Measurements from ENCODE around the gene PFDN6. TPM values are rescaled to one million over a fixed set of nuclear protein-coding genes. Genes with fewer than 3 reads are reported as not detected.
"Not testable (repeated sequence)": the region's sequence is repeated elsewhere in the genome, so short reads cannot be mapped to it uniquely, and the experiment has no call there.

The PFDN6 gene
- polyA plus RNA-seq, 3 donors = 26.0 to 36.2 (median 28.4) TPM

- no peaks in the 10 kb centered on the region for H4K20me1 ChIP-seq (ENCODE audit: insufficient read depth, low read length)
- Mint-ChIP-seq H3K36me3 (peaks cover 34 to 53% of the 10 kb centered on the region in 2 donors), H3K4me3 (no peak overlapping the region), H3K4me1 (peaks cover 17% of the 10 kb centered on the region), H3K27me3 (ENCODE audit: low read depth in 3 of 3) (peaks cover 0 to 2% (median 0%) of the 10 kb centered on the region in 3 donors), H3K9me3 (no peaks in the 10 kb centered on the region), H3K27ac (peak overlapping the region in 1 of 7 donors; percentile 4)
- WGBS (ENCODE audit: insufficient coverage) = 100% methylated on average over 1 of the region's 4 CpGs
- no peak overlapping the region for H3K4me2 ChIP-seq (replicated peaks; ENCODE audit: extremely low read depth, low read length, poor library complexity, severe bottlenecking)
- H2AFZ ChIP-seq (ENCODE audit: insufficient read depth, low read depth, low read length, poor library complexity, severe bottlenecking) = no peak overlapping the region
- no peaks in the 10 kb centered on the region for H3K27me3 ChIP-seq (ENCODE audit: control insufficient read depth in 2 of 2, insufficient read depth in 2 of 2, low read length in 2 of 2)
- TF ChIP-seq CTCF (IDR thresholded peaks at IDR 0.05) = no peak
- H3K36me3 ChIP-seq (replicated peaks in 1 of 2; ENCODE audit: control insufficient read depth in 1 of 2, insufficient read depth in 2 of 2, low read length in 2 of 2) = peaks cover 29 to 46% of the 10 kb centered on the region in 2 donors
- DNase-seq = no peak
- H3K79me2 ChIP-seq (ENCODE audit: insufficient read depth, low read length) = peaks cover 4% of the 10 kb centered on the region
- H3K4me3 ChIP-seq (replicated peaks in 1 of 3; ENCODE audit: low read depth in 2 of 3, low read length in 3 of 3) = no peak overlapping the region
- H3K4me1 ChIP-seq (ENCODE audit: control insufficient read depth in 1 of 2, insufficient read depth in 2 of 2, low read length in 2 of 2) = peaks cover 9 to 13% of the 10 kb centered on the region in 2 donors
- H3K9ac ChIP-seq (ENCODE audit: insufficient read depth, low read length, poor library complexity, severe bottlenecking) = no peak overlapping the region
- no peaks in the 10 kb centered on the region for H3K9me3 ChIP-seq (replicated peaks in 1 of 2; ENCODE audit: control insufficient read depth in 1 of 2, insufficient read depth in 1 of 2, low read length in 2 of 2)
- intact Hi-C loops (cut with micrococcal nuclease) = no loop called here
- H3K27ac ChIP-seq (ENCODE audit: low read depth in 1 of 2, low read length in 2 of 2) = no peak overlapping the region
Measured at GRCh38 chr6:33254591-33254990, 34.8 kb upstream of the PFDN6 start.

- no peak overlapping the region for H3K4me3 ChIP-seq (replicated peaks in 1 of 3; ENCODE audit: low read depth in 2 of 3, low read length in 3 of 3)
- H4K20me1 ChIP-seq (ENCODE audit: insufficient read depth, low read length) = no peaks in the 10 kb centered on the region
- H3K36me3 ChIP-seq (replicated peaks in 1 of 2; ENCODE audit: control insufficient read depth in 1 of 2, insufficient read depth in 2 of 2, low read length in 2 of 2) = peaks cover 45 to 69% of the 10 kb centered on the region in 2 donors
- no peak for TF ChIP-seq CTCF (IDR thresholded peaks at IDR 0.05)
- Mint-ChIP-seq H3K9me3 (no peaks in the 10 kb centered on the region), H3K27ac (no peak overlapping the region), H3K27me3 (ENCODE audit: low read depth in 3 of 3) (peaks cover 0 to 2% (median under 1%) of the 10 kb centered on the region in 3 donors), H3K4me1 (no peaks in the 10 kb centered on the region), H3K4me3 (no peak overlapping the region), H3K36me3 (peaks cover 53 to 74% of the 10 kb centered on the region in 2 donors)
- H3K27ac ChIP-seq (ENCODE audit: low read depth in 1 of 2, low read length in 2 of 2) = no peak overlapping the region
- H3K9ac ChIP-seq (ENCODE audit: insufficient read depth, low read length, poor library complexity, severe bottlenecking) = no peak overlapping the region
- DNase-seq = no peak
- 100% methylated on average over 2 of the region's 5 CpGs for WGBS (ENCODE audit: insufficient coverage)
- no peaks in the 10 kb centered on the region for H3K79me2 ChIP-seq (ENCODE audit: insufficient read depth, low read length)
- no peak overlapping the region for H3K4me2 ChIP-seq (replicated peaks; ENCODE audit: extremely low read depth, low read length, poor library complexity, severe bottlenecking)
- H3K9me3 ChIP-seq (replicated peaks in 1 of 2; ENCODE audit: control insufficient read depth in 1 of 2, insufficient read depth in 1 of 2, low read length in 2 of 2) = no peaks in the 10 kb centered on the region
- no peaks in the 10 kb centered on the region for H3K27me3 ChIP-seq (ENCODE audit: control insufficient read depth in 2 of 2, insufficient read depth in 2 of 2, low read length in 2 of 2)
- no peak overlapping the region for H2AFZ ChIP-seq (ENCODE audit: insufficient read depth, low read depth, low read length, poor library complexity, severe bottlenecking)
- H3K4me1 ChIP-seq (ENCODE audit: control insufficient read depth in 1 of 2, insufficient read depth in 2 of 2, low read length in 2 of 2) = no peaks in the 10 kb centered on the region
- intact Hi-C loops (cut with micrococcal nuclease) = no loop called here
Measured at GRCh38 chr6:33259032-33259431, 30.4 kb upstream of the PFDN6 start.

- H3K36me3 ChIP-seq (replicated peaks in 1 of 2; ENCODE audit: control insufficient read depth in 1 of 2, insufficient read depth in 2 of 2, low read length in 2 of 2) = peaks cover 69 to 99% of the 10 kb centered on the region in 2 donors
- H3K4me1 Mint-ChIP-seq; H3K9me3 ChIP-seq (replicated peaks in 1 of 2; ENCODE audit: control insufficient read depth in 1 of 2, insufficient read depth in 1 of 2, low read length in 2 of 2); H3K27ac ChIP-seq (ENCODE audit: low read depth in 1 of 2, low read length in 2 of 2); H3K4me1 ChIP-seq (ENCODE audit: control insufficient read depth in 1 of 2, insufficient read depth in 2 of 2, low read length in 2 of 2); H3K4me2 ChIP-seq (replicated peaks; ENCODE audit: extremely low read depth, low read length, poor library complexity, severe bottlenecking); H3K27me3 ChIP-seq (ENCODE audit: control insufficient read depth in 2 of 2, insufficient read depth in 2 of 2, low read length in 2 of 2); H3K4me3 ChIP-seq (replicated peaks in 1 of 3; ENCODE audit: low read depth in 2 of 3, low read length in 3 of 3); H3K9me3 Mint-ChIP-seq; DNase-seq; H3K9ac ChIP-seq (ENCODE audit: insufficient read depth, low read length, poor library complexity, severe bottlenecking); H2AFZ ChIP-seq (ENCODE audit: insufficient read depth, low read depth, low read length, poor library complexity, severe bottlenecking); intact Hi-C loops (cut with micrococcal nuclease); H3K27me3 Mint-ChIP-seq (ENCODE audit: low read depth in 3 of 3); H4K20me1 ChIP-seq (ENCODE audit: insufficient read depth, low read length); H3K79me2 ChIP-seq (ENCODE audit: insufficient read depth, low read length); H3K27ac Mint-ChIP-seq; H3K4me3 Mint-ChIP-seq: not testable (repeated sequence)
- H3K36me3 Mint-ChIP-seq = peaks cover 79 to 96% of the 10 kb centered on the region in 2 donors
- no CpG with 5 or more reads among the region's 3 CpGs for WGBS (ENCODE audit: insufficient coverage)
Measured at GRCh38 chr6:33262490-33262889, 26.9 kb upstream of the PFDN6 start.
